ENCODE measurements around the gene MOB1A. TPM values are rescaled to one million over a fixed set of nuclear protein-coding genes. Genes with fewer than 3 reads are reported as not detected.

Gene MOB1A
- total RNA-seq, 4 donors from 2014 or later: 92.4 to 117 (median 106) TPM

DNA sequence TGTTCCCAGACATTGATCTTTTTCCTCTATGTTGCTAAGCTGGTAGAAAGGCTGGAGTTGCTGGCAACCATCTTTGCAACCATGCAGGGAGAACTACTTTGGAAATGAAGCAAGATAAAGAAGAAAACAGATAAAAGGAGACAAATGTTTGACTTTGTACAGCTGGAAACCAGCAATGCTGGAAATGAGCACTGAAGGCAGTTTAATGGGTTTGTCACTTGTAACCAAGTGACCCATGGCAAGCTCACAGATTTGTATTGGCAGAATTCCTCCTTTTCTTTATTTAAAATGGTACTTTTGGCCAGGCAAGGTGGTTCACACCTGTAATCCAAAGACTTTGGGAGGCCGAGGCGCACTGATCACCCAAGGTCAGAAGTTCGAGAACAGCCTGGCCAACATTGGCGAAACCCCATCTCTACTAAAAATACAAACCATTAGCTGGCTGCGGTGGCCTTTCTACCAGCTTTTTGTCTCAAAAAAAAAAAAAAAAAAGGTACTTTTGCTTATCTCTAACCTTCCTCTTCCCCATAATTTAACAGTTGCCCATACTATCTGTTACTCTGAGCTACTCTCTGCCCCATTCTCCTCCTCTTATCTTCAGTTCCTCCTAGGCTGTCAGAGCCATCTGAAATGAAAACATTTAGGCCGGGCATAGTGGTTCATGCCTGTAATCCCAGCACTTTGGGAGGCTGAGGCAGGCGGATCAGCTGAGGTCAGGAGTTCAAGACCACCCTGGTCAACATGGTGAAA, 28.9 kb downstream of the MOB1A start:
- no peak overlapping the region for H3K27ac ChIP-seq
- peaks cover 3 to 6% of the 10 kb centered on the region in 2 donors for H3K36me3 ChIP-seq
- intact Hi-C loops (cut with DNase I): loop anchor here (10.0 kb wide), 1 partner anchor 325 kb away; the partner anchor contains the start of gene STAMBP
- DNase-seq: no peak
- WGBS, 2 donors: 92 to 93% methylated on average over 7 of the region's 7 CpGs
- no peak overlapping the region for H3K4me3 ChIP-seq (replicated peaks in 1 of 3)
- H3K27me3 ChIP-seq: no peaks in the 10 kb centered on the region
- TF ChIP-seq POLR2A (IDR thresholded peaks at IDR 0.05): no peak
- TF ChIP-seq, protein P1, sequence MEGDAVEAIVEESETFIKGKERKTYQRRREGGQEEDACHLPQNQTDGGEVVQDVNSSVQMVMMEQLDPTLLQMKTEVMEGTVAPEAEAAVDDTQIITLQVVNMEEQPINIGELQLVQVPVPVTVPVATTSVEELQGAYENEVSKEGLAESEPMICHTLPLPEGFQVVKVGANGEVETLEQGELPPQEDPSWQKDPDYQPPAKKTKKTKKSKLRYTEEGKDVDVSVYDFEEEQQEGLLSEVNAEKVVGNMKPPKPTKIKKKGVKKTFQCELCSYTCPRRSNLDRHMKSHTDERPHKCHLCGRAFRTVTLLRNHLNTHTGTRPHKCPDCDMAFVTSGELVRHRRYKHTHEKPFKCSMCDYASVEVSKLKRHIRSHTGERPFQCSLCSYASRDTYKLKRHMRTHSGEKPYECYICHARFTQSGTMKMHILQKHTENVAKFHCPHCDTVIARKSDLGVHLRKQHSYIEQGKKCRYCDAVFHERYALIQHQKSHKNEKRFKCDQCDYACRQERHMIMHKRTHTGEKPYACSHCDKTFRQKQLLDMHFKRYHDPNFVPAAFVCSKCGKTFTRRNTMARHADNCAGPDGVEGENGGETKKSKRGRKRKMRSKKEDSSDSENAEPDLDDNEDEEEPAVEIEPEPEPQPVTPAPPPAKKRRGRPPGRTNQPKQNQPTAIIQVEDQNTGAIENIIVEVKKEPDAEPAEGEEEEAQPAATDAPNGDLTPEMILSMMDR (IDR thresholded peaks at IDR 0.05): no peak
- no peaks in the 10 kb centered on the region for H3K9me3 ChIP-seq
- peaks cover 16 to 21% of the 10 kb centered on the region in 2 donors for H3K4me1 ChIP-seq

DNA sequence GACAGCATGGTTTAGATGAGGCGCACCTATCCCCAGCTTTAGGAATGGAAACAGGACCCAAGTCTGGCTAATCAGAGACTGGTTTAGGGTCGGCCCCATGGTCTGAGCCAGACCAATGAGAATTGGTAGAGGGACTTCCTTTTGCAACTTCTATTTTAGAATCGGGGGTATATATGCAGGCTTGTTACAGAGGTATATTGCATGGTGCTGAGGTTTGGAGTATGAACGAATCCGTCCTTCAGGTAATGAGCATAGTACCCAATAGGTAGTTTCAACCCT, 29.5 kb downstream of the MOB1A start:
- Histone ChIP-seq H3K36me3 (peaks cover 0 to 2% of the 10 kb centered on the region in 2 donors), H3K9me3 (no peaks in the 10 kb centered on the region), H3K4me3 (replicated peaks in 1 of 3) (no peak overlapping the region), H3K4me1 (peaks cover 16 to 21% of the 10 kb centered on the region in 2 donors), H3K27me3 (no peaks in the 10 kb centered on the region), H3K27ac (no peak overlapping the region)
- TF ChIP-seq, protein P1 (IDR thresholded peaks at IDR 0.05): no peak
- no peak for TF ChIP-seq POLR2A (IDR thresholded peaks at IDR 0.05)
- 92 to 94% methylated on average over 5 of the region's 5 CpGs for WGBS, 2 donors
- intact Hi-C loops (cut with DNase I): loop anchor here (10.0 kb wide), 1 partner anchor 324 kb away; the partner anchor contains the start of gene STAMBP
- no peak for DNase-seq

DNA sequence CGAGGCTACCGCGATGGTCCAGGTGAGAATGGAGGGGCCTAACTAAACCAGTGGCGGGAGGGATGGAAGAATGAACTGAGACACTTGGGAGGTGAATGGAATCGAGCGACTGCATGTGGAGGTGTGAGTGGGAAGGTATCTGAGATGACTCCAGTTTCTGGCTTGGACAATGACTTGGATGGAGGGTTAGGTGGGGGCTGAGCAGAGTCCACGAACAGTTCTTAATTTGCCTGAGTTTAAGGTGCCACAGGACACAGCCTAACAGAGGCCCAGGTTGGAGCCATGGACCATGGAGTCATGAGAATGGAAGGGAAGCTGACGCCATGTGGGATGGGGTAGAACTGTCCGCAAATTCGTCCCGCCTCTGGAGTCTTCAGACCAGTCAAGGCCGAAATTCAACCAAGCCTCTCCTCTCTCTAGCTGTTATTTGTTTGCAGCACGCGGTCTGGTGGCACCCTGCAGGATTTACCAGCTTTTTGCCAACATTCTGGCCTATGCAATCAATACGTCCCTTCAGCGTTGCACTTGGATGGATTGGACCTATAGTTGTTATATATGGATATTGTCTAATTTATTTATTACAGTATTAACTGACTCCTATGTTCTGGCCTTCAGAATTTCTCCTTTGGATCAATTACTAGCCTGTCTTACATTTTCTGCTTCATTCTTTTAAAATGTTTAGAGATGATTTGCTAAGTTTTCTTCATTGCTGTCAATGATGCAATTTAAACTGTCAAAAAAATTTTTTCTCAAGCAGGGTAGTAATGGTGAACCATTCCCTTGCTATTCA, 30.0 kb downstream of the MOB1A start:
- H3K27ac ChIP-seq: peak overlapping the region in 1 of 3 donors; percentile 33
- 51 to 55% methylated on average over 16 of the region's 16 CpGs for WGBS, 2 donors
- peaks cover 0 to 2% of the 10 kb centered on the region in 2 donors for H3K36me3 ChIP-seq
- no peak for TF ChIP-seq POLR2A (IDR thresholded peaks at IDR 0.05)
- TF ChIP-seq, protein P1 (IDR thresholded peaks at IDR 0.05): no peak
- peaks cover 16 to 21% of the 10 kb centered on the region in 2 donors for H3K4me1 ChIP-seq
- peak overlapping the region in 2 of 3 donors; percentile 14 to 91 for H3K4me3 ChIP-seq (replicated peaks in 1 of 3)
- no peak for DNase-seq
- H3K27me3 ChIP-seq: no peaks in the 10 kb centered on the region
- no peaks in the 10 kb centered on the region for H3K9me3 ChIP-seq
- intact Hi-C loops (cut with DNase I): loop anchor here (10.0 kb wide), 1 partner anchor 324 kb away; the partner anchor contains the start of gene STAMBP

DNA sequence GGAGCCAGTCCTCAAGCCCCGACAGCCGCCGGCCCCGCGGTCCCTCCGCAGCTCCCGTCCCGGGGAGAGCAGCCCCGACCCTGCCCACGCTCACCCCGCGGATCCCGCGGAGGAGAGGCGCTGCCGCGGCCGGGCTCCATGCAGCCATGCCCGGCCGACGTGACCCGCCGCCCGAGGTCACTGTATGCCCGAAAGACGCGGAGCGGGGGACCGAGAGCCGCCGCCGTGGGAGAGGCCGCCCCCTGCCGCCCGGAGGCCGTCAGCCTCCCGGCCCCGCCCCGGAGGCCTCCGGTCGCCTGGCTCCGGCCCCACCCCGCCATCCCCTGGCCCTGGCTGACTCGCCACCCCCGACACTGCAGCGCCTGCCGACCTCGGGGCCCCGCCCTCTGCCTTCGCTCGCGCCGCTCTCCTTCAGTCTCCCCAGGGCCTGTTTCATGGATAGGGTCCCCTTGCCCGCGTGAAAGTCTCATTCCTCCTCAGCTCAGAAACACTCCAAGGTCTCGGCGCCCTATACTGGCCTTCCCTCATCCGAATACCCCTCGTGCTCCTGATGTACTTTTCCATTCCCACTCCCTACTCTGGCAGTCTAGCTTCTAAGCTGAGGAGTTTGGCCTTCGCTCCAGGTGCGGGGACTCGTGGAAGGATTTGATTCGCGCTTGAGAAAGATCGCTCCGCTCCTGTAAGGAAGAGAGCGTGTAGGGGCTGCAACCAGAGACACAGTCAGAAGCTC, 30.8 kb downstream of the MOB1A start, which contains the start of gene BOLA3:
Gene BOLA3 (minus strand): TSS at position 186 of the 730 bp plus-strand sequence. CDS start 38 bp downstream, at position 148.
- intact Hi-C loops (cut with DNase I): loop anchor here (10.0 kb wide), 1 partner anchor 323 kb away; the partner anchor contains the start of gene STAMBP
- TF ChIP-seq, protein P1 (IDR thresholded peaks at IDR 0.05): peak in 4 of 6 experiments; percentile 35 to 76 (median 64)
- TF ChIP-seq POLR2A (IDR thresholded peaks at IDR 0.05): no peak
- Histone ChIP-seq H3K27ac (peak within 1 kb of the TSS in 2 of 3 donors; percentile 33 to 36), H3K9me3 (no peaks in the 10 kb centered on the region), H3K27me3 (no peaks in the 10 kb centered on the region), H3K4me1 (peaks cover 16 to 21% of the 10 kb centered on the region in 2 donors), H3K4me3 (replicated peaks in 1 of 3) (peak within 1 kb of the TSS; percentile 38 to 91 (median 68)), H3K36me3 (peaks cover 0 to 2% of the 10 kb centered on the region in 2 donors)
- 3 to 9% methylated on average over 17 to 28 of the region's 67 CpGs for WGBS, 2 donors
- DNase-seq: peak; percentile 84 to 86
